Ishikawa (cell line): ENCODE data around the gene ACAD8.

Source experiments
- CEBPB ChIP-seq: IDR thresholded peaks from 2 replicates; pipeline ENCODE4 v1.6.1; 2012
- CREB1 ChIP-seq: IDR thresholded peaks from 2 replicates; pipeline ENCODE4 v1.6.1; 2012; ENCODE audit warnings: low read depth
- EGR1 ChIP-seq: IDR thresholded peaks from 2 replicates; pipeline ENCODE4 v1.6.1; 2012
- EP300 ChIP-seq: IDR thresholded peaks from 2 replicates; pipeline ENCODE4 v1.6.1; 2012; ENCODE audit warnings: borderline replicate concordance
- FOXM1 ChIP-seq: IDR thresholded peaks from 2 replicates; pipeline ENCODE4 v1.6.1; 2012; ENCODE audit warnings: low read depth, borderline replicate concordance
- MAX ChIP-seq: IDR thresholded peaks from 2 replicates; pipeline ENCODE4 v1.6.1; 2012
- NFIC ChIP-seq: IDR thresholded peaks from 2 replicates; pipeline ENCODE4 v1.6.1; 2012
- RAD21 ChIP-seq: IDR thresholded peaks from 2 replicates; pipeline ENCODE4 v1.6.1; 2012; ENCODE audit warnings: low read depth
- TAF1 ChIP-seq: IDR thresholded peaks from 2 replicates; pipeline ENCODE4 v1.6.1; 2012; ENCODE audit warnings: low read depth, mild to moderate bottlenecking
- TCF12 ChIP-seq: IDR thresholded peaks from 2 replicates; pipeline ENCODE4 v1.6.1; 2012; ENCODE audit warnings: low read depth
- TEAD4 ChIP-seq: IDR thresholded peaks from 2 replicates; pipeline ENCODE4 v1.6.1; 2012
- USF1 ChIP-seq: IDR thresholded peaks from 2 replicates; pipeline ENCODE4 v1.6.1; 2012
- YY1 ChIP-seq: IDR thresholded peaks from 2 replicates; pipeline ENCODE4 v1.6.1; 2012; ENCODE audit warnings: low read depth
- ZBTB7A ChIP-seq: IDR thresholded peaks from 2 replicates; pipeline ENCODE4 v1.6.1; 2012; ENCODE audit warnings: low read depth
- TF ChIP-seq, protein P1 (sequence below): IDR thresholded peaks from 2 replicates; pipeline ENCODE4 v1.6.1; 2012; ENCODE audit warnings: low read depth, mild to moderate bottlenecking

Gene ACAD8

GRCh38 chr11:134282121-134283045, 29.0 kb downstream of the ACAD8 start:
- TF ChIP-seq USF1: no peak
- TF ChIP-seq EGR1: no peak
- TF ChIP-seq TEAD4: no peak
- TF ChIP-seq YY1: no peak
- TF ChIP-seq RAD21: no peak
- TF ChIP-seq ZBTB7A: no peak
- no peak for TF ChIP-seq FOXM1
- TF ChIP-seq TCF12: no peak
- TF ChIP-seq, protein P1, sequence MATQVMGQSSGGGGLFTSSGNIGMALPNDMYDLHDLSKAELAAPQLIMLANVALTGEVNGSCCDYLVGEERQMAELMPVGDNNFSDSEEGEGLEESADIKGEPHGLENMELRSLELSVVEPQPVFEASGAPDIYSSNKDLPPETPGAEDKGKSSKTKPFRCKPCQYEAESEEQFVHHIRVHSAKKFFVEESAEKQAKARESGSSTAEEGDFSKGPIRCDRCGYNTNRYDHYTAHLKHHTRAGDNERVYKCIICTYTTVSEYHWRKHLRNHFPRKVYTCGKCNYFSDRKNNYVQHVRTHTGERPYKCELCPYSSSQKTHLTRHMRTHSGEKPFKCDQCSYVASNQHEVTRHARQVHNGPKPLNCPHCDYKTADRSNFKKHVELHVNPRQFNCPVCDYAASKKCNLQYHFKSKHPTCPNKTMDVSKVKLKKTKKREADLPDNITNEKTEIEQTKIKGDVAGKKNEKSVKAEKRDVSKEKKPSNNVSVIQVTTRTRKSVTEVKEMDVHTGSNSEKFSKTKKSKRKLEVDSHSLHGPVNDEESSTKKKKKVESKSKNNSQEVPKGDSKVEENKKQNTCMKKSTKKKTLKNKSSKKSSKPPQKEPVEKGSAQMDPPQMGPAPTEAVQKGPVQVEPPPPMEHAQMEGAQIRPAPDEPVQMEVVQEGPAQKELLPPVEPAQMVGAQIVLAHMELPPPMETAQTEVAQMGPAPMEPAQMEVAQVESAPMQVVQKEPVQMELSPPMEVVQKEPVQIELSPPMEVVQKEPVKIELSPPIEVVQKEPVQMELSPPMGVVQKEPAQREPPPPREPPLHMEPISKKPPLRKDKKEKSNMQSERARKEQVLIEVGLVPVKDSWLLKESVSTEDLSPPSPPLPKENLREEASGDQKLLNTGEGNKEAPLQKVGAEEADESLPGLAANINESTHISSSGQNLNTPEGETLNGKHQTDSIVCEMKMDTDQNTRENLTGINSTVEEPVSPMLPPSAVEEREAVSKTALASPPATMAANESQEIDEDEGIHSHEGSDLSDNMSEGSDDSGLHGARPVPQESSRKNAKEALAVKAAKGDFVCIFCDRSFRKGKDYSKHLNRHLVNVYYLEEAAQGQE: no peak
- no peak for TF ChIP-seq NFIC
- no peak for TF ChIP-seq MAX
- TF ChIP-seq CREB1: no peak

- no peak for TF ChIP-seq ZBTB7A
- TF ChIP-seq CEBPB: no peak
- no peak for TF ChIP-seq CREB1
- no peak for TF ChIP-seq EP300
- no peak for TF ChIP-seq NFIC
- TF ChIP-seq USF1: no peak
- no peak for TF ChIP-seq TEAD4
- TF ChIP-seq MAX: no peak
- TF ChIP-seq FOXM1: no peak
- no peak for TF ChIP-seq TCF12
- TF ChIP-seq EGR1: no peak
- TF ChIP-seq TAF1: no peak
- TF ChIP-seq, protein P1: no peak
- no peak for TF ChIP-seq YY1
- no peak for TF ChIP-seq RAD21
Observed at GRCh38 chr11:134283461-134284230, 30.3 kb downstream of the ACAD8 start.

DNA sequence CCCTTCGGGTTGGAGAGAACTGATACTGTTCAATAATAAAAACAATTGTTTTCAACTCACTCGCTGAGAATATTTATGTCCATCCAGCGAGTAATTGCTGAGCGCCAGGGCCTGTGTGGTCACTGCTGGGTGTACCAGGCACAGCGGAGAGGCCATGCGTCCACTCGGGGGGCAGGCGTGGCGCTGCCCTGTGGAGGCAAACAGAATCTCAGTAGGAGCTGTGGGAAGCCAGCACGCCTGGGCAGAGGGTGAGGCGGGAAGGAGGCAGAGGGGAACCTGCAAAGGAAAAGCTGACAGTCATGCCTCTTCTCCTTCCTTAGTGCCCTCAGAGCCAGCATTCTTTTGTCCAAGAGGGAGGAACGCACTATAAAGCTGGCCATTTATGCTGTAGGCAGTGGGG, 34.2 kb downstream of the ACAD8 start:
- no peak for TF ChIP-seq YY1
- no peak for TF ChIP-seq EP300
- TF ChIP-seq, protein P1: no peak
- no peak for TF ChIP-seq TAF1
- TF ChIP-seq NFIC: no peak
- TF ChIP-seq EGR1: no peak
- no peak for TF ChIP-seq TEAD4
- no peak for TF ChIP-seq USF1
- TF ChIP-seq MAX: no peak
- no peak for TF ChIP-seq FOXM1
- TF ChIP-seq CREB1: no peak
